Muscle layer of colon (tissue), 2 donors: ENCODE measurements around the gene SRC.

Source experiments
- H3K27ac ChIP-seq: one replicate; pipeline ENCODE4 v1.7.0; 2013; ENCODE audit warnings: low read depth, mild to moderate bottlenecking, low read length, moderate library complexity
- H3K27me3 ChIP-seq, 2 donors: one replicate each; pipeline ENCODE4 v1.7.0; 2013; ENCODE audit warnings: low read length in 2 of 2, mild to moderate bottlenecking in 2 of 2; ENCODE audit not compliant: insufficient read depth in 2 of 2, control insufficient read depth in 1 of 2
- H3K36me3 ChIP-seq: one replicate; pipeline ENCODE4 v1.7.0; 2013; ENCODE audit warnings: mild to moderate bottlenecking, low read length; ENCODE audit not compliant: insufficient read depth
- H3K4me1 ChIP-seq: one replicate; pipeline ENCODE4 v1.7.0; 2013; ENCODE audit warnings: mild to moderate bottlenecking, low read length; ENCODE audit not compliant: insufficient read depth
- H3K4me3 ChIP-seq, 2 donors: one replicate each; pipeline ENCODE4 v1.7.0; 2013; ENCODE audit warnings: low read length in 2 of 2, low read depth in 1 of 2, mild to moderate bottlenecking in 1 of 2, moderate library complexity in 1 of 2
- H3K9ac ChIP-seq: one replicate; pipeline ENCODE4 v1.7.0; 2013; ENCODE audit warnings: low read length
- H3K9me3 ChIP-seq: one replicate; pipeline ENCODE4 v1.7.0; 2013; ENCODE audit warnings: mild to moderate bottlenecking, low read length
- donor health status: abdominal sarcoma.
- donor health status: Adenocarcinoma of cecum.

SRC gene

DNA sequence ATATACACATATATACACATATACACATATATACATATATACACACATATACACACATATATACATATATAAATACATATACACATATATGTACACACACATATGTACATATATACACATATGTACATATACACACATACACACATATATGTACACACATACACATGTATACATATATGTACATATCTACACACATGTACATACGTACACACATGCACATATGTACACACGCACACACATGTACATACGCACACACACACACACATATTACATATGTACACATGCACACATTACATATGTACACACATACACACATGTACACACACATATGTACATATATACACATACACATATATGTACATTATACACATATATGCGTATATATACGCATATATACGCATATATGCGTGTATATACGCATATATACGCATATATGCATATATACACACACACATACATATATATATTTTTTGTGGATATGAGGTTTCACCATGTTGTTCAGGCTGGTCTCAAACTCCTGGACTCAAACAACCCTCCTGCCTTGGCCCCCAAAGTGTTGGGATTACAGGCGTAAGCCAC is 27.2 kb downstream of the SRC start:
- Histone ChIP-seq H3K4me1 (no peaks in the 10 kb centered on the region), H3K27ac (no peak overlapping the region), H3K9me3 (no peaks in the 10 kb centered on the region), H3K36me3 (peaks cover 6% of the 10 kb centered on the region), H3K4me3 (no peak overlapping the region), H3K27me3 (no peaks in the 10 kb centered on the region), H3K9ac (no peak overlapping the region)

DNA sequence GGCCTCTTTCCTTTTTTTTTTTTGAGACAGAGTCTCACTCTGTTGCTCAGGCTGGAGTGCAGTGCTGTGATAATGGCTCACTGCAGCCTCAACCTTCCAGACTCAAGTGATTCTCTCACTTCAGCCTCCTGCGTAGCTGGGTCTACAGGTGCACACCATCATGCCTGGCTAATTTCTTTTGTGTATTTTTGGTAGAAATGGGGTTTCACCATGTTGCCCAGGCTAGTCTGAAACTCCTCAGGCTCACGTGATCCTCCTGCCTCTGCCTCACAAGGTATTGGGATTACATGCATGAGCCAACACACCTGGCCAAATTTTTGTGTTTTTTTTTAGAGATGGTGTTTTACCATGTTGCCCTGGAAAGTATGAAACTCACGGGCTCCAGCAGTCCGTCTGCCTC is 29.3 kb downstream of the SRC start:
- Histone ChIP-seq H3K27ac (no peak overlapping the region), H3K9ac (no peak overlapping the region), H3K27me3 (no peaks in the 10 kb centered on the region), H3K9me3 (no peaks in the 10 kb centered on the region), H3K36me3 (peaks cover 12% of the 10 kb centered on the region), H3K4me3 (no peak overlapping the region), H3K4me1 (peaks cover 4% of the 10 kb centered on the region)

DNA sequence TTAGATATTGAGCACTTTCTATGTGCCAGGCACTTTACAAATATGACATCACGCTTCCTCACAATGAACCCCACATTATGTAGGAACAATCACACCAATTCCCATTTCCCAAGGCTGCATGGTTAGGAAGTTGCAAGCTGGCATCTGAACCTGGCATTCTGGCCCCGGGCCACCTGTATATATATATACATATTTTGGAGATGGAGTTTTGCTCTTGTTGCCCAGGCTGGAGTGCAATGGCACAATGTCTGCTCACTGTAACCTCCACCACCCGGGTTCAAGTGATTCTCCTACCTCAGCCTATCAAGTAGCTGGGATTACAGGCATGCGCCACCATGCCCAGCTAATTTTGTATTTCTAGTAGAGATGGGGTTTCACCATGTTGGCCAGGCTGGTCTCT is 30.4 kb downstream of the SRC start:
- Histone ChIP-seq H3K27ac (no peak overlapping the region), H3K4me1 (peaks cover 4% of the 10 kb centered on the region), H3K4me3 (no peak overlapping the region), H3K27me3 (no peaks in the 10 kb centered on the region), H3K36me3 (peaks cover 12% of the 10 kb centered on the region), H3K9ac (no peak overlapping the region), H3K9me3 (no peaks in the 10 kb centered on the region)

GRCh38 chr20:37376791-37377190 is 30.9 kb downstream of the SRC start:
- H3K27me3 ChIP-seq = no peaks in the 10 kb centered on the region
- no peak overlapping the region for H3K9ac ChIP-seq
- H3K9me3 ChIP-seq = no peaks in the 10 kb centered on the region
- H3K4me1 ChIP-seq = peaks cover 4% of the 10 kb centered on the region
- no peak overlapping the region for H3K27ac ChIP-seq
- H3K4me3 ChIP-seq = no peak overlapping the region
- H3K36me3 ChIP-seq = peaks cover 12% of the 10 kb centered on the region

DNA sequence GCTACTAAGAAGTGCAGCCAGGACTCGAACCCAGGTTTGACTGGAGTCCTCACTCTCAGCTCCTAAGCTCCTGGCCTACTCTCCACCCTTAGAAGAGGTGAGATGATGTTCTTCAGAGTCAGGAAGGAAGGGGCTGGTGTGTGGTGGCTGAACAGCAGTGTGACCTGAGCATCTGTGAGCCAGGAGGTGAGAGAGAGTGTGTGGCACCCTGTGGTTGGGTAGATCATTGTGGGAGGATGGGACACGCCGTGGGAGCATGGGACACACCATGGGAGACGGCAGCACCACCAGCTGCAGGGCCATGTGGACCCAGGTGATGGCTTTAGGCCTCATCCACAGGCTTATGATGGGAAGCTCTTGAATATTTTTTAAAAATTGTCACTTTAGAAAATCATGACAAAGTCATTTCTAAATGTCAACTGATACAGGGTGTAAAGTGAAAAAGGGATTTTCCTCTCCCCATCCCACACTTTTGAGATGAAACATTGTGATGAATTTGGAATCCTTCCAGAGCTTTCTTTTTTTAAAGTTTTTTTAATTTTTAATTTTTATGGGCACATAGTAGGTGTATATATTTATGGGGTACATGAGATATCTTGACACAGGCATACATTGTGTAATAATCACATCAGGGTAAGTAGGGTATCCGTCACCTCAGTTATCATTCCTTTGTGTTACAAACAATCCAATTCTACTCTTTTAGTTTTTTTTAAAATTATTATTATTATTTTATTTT is 31.6 kb downstream of the SRC start:
- no peaks in the 10 kb centered on the region for H3K9me3 ChIP-seq

GRCh38 chr20:37378420-37378784 is 32.5 kb downstream of the SRC start:
- H3K27ac ChIP-seq = no peak overlapping the region
- peaks cover 20% of the 10 kb centered on the region for H3K36me3 ChIP-seq
- no peak overlapping the region for H3K4me3 ChIP-seq
- H3K9me3 ChIP-seq = no peaks in the 10 kb centered on the region
- H3K9ac ChIP-seq = no peak overlapping the region
- H3K27me3 ChIP-seq = no peaks in the 10 kb centered on the region
- H3K4me1 ChIP-seq = peaks cover 4% of the 10 kb centered on the region

More for the DNA sequence above, 31.6 kb downstream of the SRC start:
- Histone ChIP-seq H3K27me3 (no peaks in the 10 kb centered on the region), H3K4me1 (peaks cover 4% of the 10 kb centered on the region), H3K27ac (no peak overlapping the region), H3K36me3 (peaks cover 14% of the 10 kb centered on the region), H3K4me3 (no peak overlapping the region), H3K9ac (no peak overlapping the region)

- Histone ChIP-seq H3K4me1 (peaks cover 4% of the 10 kb centered on the region), H3K9me3 (no peaks in the 10 kb centered on the region), H3K4me3 (no peak overlapping the region), H3K27ac (no peak overlapping the region), H3K36me3 (peaks cover 20% of the 10 kb centered on the region), H3K9ac (no peak overlapping the region), H3K27me3 (no peaks in the 10 kb centered on the region)
Observed at GRCh38 chr20:37378785-37379598, 33.1 kb downstream of the SRC start.

- Histone ChIP-seq H3K4me3 (no peak overlapping the region), H3K4me1 (peaks cover 4% of the 10 kb centered on the region), H3K27ac (no peak overlapping the region), H3K27me3 (no peaks in the 10 kb centered on the region), H3K36me3 (peaks cover 20% of the 10 kb centered on the region), H3K9ac (no peak overlapping the region), H3K9me3 (no peaks in the 10 kb centered on the region)
Observed at GRCh38 chr20:37379967-37380828, 34.3 kb downstream of the SRC start.

DNA sequence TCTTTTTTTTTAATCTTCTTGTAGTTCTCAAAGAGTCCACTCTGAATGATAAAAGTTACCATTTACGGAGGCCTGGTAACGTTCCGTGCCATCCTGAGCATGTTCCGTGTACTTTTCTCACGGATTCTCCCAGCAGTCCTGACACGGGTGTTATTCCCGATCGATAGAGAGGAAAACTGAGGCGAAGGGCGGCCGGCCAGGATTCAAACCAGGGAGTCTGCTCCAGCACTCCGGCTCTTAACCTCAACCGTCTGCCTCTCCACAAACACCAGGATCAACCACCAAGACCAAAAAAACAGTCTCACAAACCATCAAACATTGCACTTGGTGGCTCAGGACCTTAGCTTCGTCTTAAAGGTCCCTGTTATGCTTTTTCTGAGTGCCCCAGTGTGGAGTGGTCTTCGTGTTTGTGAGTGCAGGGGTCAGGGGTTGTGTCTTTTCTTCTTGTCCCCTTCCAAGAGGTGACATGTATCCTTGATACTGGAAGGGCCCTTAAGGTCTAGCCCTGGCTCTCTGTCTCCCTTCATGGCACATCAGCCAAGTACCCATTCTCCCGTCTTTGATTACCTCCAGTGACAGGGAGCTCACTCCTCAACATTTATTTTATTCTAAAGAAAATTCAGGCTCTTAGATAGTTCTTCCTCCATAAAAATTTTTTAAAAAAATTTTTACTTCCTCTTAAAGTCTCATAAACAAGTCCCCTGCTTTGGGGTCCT is 35.1 kb downstream of the SRC start:
- H3K9me3 ChIP-seq = no peaks in the 10 kb centered on the region
- H3K36me3 ChIP-seq = peaks cover 26% of the 10 kb centered on the region
- H3K27ac ChIP-seq = no peak overlapping the region
- no peak overlapping the region for H3K9ac ChIP-seq
- H3K4me3 ChIP-seq = no peak overlapping the region
- no peaks in the 10 kb centered on the region for H3K27me3 ChIP-seq
- H3K4me1 ChIP-seq = peaks cover 4% of the 10 kb centered on the region

- Histone ChIP-seq H3K4me1 (peaks cover 4% of the 10 kb centered on the region), H3K9ac (no peak overlapping the region), H3K36me3 (peaks cover 34% of the 10 kb centered on the region), H3K27me3 (no peaks in the 10 kb centered on the region), H3K27ac (no peak overlapping the region), H3K9me3 (no peaks in the 10 kb centered on the region), H3K4me3 (no peak overlapping the region)
Observed at GRCh38 chr20:37381621-37382471, 35.9 kb downstream of the SRC start.
